GM13976 (cell line): ENCODE data around the gene SH3BP4.

Experiments used
- DNase-seq: peaks from one replicate; pipeline ENCODE4 v3.0.0; 2012; ENCODE audit warnings: low spot score
- CTCF ChIP-seq: IDR thresholded peaks from 2 replicates; pipeline ENCODE4 v1.5.1; 2012; ENCODE audit warnings: borderline replicate concordance, mild to moderate bottlenecking; ENCODE audit not compliant: insufficient read depth; ENCODE audit errors: extremely low read depth, missing control alignments, control extremely low read depth
- in situ Hi-C: fragments of 300-500 bp; cut with MboI; formaldehyde crosslinking; loops from one replicate; pipeline ENCODE4 v1.12.0; 2022; ENCODE audit warnings: low sequenced_read_pairs, mixed read lengths, inconsistent platforms; ENCODE audit not compliant: unreplicated experiment

The SH3BP4 gene

GRCh38 chr2:235088496-235088921 is 136.7 kb downstream of the SH3BP4 start:
- no peak for TF ChIP-seq CTCF
- in situ Hi-C loops: no loop called here
- no peak for DNase-seq

GRCh38 chr2:235091421-235091820 is 139.6 kb downstream of the SH3BP4 start:
- no peak for TF ChIP-seq CTCF
- in situ Hi-C loops: no loop called here
- DNase-seq: no peak

- in situ Hi-C loops: no loop called here
- no peak for TF ChIP-seq CTCF
- DNase-seq: no peak
Measured at GRCh38 chr2:235091983-235092382, 140.2 kb downstream of the SH3BP4 start.

- TF ChIP-seq CTCF: no peak
- in situ Hi-C loops: no loop called here
- DNase-seq: no peak
Measured at GRCh38 chr2:235092433-235093223, 140.8 kb downstream of the SH3BP4 start.

GRCh38 chr2:235094457-235094856 is 142.6 kb downstream of the SH3BP4 start:
- no peak for DNase-seq
- no peak for TF ChIP-seq CTCF
- in situ Hi-C loops: no loop called here

- in situ Hi-C loops: no loop called here
- DNase-seq: no peak
Measured at GRCh38 chr2:235095569-235095968, 143.8 kb downstream of the SH3BP4 start.

More at GRCh38 chr2:235095569-235095968, 143.8 kb downstream of the SH3BP4 start:
- TF ChIP-seq CTCF: no peak
